H9 (cell line): ENCODE data around the gene KRTAP1-5. TPM values are rescaled to one million over a fixed set of nuclear protein-coding genes. Genes with fewer than 3 reads are reported as not detected.

Experiments
- DNase-seq: peaks from one replicate; pipeline ENCODE4 v3.0.0-alpha.2; 2017
- H2AFZ ChIP-seq: one replicate; pipeline ENCODE4 v1.6.1; 2013; ENCODE audit warnings: mild to moderate bottlenecking, low read length, control low read depth, moderate library complexity
- H2AK5ac ChIP-seq: 2 replicates; pipeline ENCODE4 v1.6.1; 2013; ENCODE audit warnings: low read length, control low read depth, mixed read lengths; ENCODE audit not compliant: insufficient read length
- H2BK120ac ChIP-seq: one replicate; pipeline ENCODE4 v1.6.1; 2013; ENCODE audit warnings: low read depth, mild to moderate bottlenecking, low read length, control low read depth, inconsistent platforms; ENCODE audit not compliant: poor library complexity, severe bottlenecking
- H2BK12ac ChIP-seq: 2 replicates; pipeline ENCODE4 v1.6.1; 2013; ENCODE audit warnings: low read length, control low read depth, mixed read lengths, low read depth; ENCODE audit not compliant: insufficient read length
- H2BK15ac ChIP-seq: 2 replicates; pipeline ENCODE4 v1.6.1; 2013; ENCODE audit warnings: low read depth, low read length, control low read depth
- H2BK20ac ChIP-seq: one replicate; pipeline ENCODE4 v1.6.1; 2013; ENCODE audit warnings: low read depth, mild to moderate bottlenecking, low read length, control low read depth, inconsistent platforms; ENCODE audit not compliant: poor library complexity, severe bottlenecking
- H2BK5ac ChIP-seq: 2 replicates; pipeline ENCODE4 v1.6.1; 2013; ENCODE audit warnings: low read length, control low read depth, mixed read lengths; ENCODE audit not compliant: insufficient read length
- H3K14ac ChIP-seq: 2 replicates; pipeline ENCODE4 v1.6.1; 2013; ENCODE audit warnings: low read length, control low read depth; ENCODE audit not compliant: insufficient read depth
- H3K18ac ChIP-seq: 2 replicates; pipeline ENCODE4 v1.6.1; 2013; ENCODE audit warnings: low read depth, mild to moderate bottlenecking, mixed read lengths, low read length, control low read depth; ENCODE audit not compliant: insufficient read length
- H3K23ac ChIP-seq: 2 replicates; pipeline ENCODE4 v1.6.1; 2013; ENCODE audit warnings: low read length, control low read depth, mixed read lengths, low read depth; ENCODE audit not compliant: insufficient read length
- H3K23me2 ChIP-seq: 2 replicates; pipeline ENCODE4 v1.6.1; 2013; ENCODE audit warnings: low read depth, mild to moderate bottlenecking, mixed read lengths, low read length, control low read depth; ENCODE audit not compliant: insufficient read length, poor library complexity, severe bottlenecking
- H3K27ac ChIP-seq: 2 replicates; pipeline ENCODE4 v1.5.1; 2013; ENCODE audit warnings: low read length, control low read depth, mixed read lengths, low read depth; ENCODE audit not compliant: insufficient read length
- H3K27me3 ChIP-seq: 2 replicates; pipeline ENCODE4 v1.6.1; 2013; ENCODE audit warnings: low read length, control low read depth, inconsistent platforms; ENCODE audit not compliant: insufficient read depth
- H3K4ac ChIP-seq: 2 replicates; pipeline ENCODE4 v1.6.1; 2013; ENCODE audit warnings: low read depth, mild to moderate bottlenecking, control low read depth, inconsistent platforms, low read length, moderate library complexity
- H3K4me1 ChIP-seq: 2 replicates; pipeline ENCODE4 v1.6.1; 2013; ENCODE audit warnings: low read length, control low read depth, inconsistent platforms; ENCODE audit not compliant: insufficient read depth
- H3K4me2 ChIP-seq: 2 replicates; pipeline ENCODE4 v1.6.1; 2013; ENCODE audit warnings: low read length, control low read depth, mixed read lengths; ENCODE audit not compliant: insufficient read length, insufficient read depth
- H3K56ac ChIP-seq: 2 replicates; pipeline ENCODE4 v1.6.1; 2013; ENCODE audit warnings: low read depth, mild to moderate bottlenecking, mixed read lengths, low read length, control low read depth; ENCODE audit not compliant: insufficient read length
- H3K79me1 ChIP-seq: 2 replicates; pipeline ENCODE4 v1.6.1; 2013; ENCODE audit warnings: low read depth, mild to moderate bottlenecking, moderate library complexity, low read length, control low read depth, inconsistent platforms; ENCODE audit not compliant: insufficient read depth, poor library complexity, severe bottlenecking
- H3K79me2 ChIP-seq: 2 replicates; pipeline ENCODE4 v1.6.1; 2013; ENCODE audit warnings: low read length, control low read depth, inconsistent platforms; ENCODE audit not compliant: insufficient read depth
- H3K9ac ChIP-seq: 2 replicates; pipeline ENCODE4 v1.6.1; 2013; ENCODE audit warnings: low read length, control low read depth, mixed read lengths; ENCODE audit not compliant: insufficient read length; ENCODE audit errors: extremely low read depth
- H3K9me3 ChIP-seq: one replicate; pipeline ENCODE4 v1.6.1; 2013; ENCODE audit warnings: low read depth, low read length, inconsistent platforms; ENCODE audit not compliant: control insufficient read depth
- H3T11ph ChIP-seq: one replicate; pipeline ENCODE4 v1.6.1; 2013; ENCODE audit warnings: mild to moderate bottlenecking, low read length, control low read depth, inconsistent platforms
- H4K20me1 ChIP-seq: one replicate; pipeline ENCODE4 v1.6.1; 2013; ENCODE audit not compliant: control insufficient read depth, insufficient read length, insufficient read depth
- H4K5ac ChIP-seq: 2 replicates; pipeline ENCODE4 v1.6.1; 2013; ENCODE audit warnings: low read depth, mild to moderate bottlenecking, mixed read lengths, low read length, control low read depth; ENCODE audit not compliant: insufficient read length
- H4K8ac ChIP-seq: replicated peaks from 2 replicates; pipeline ENCODE4 v1.6.1; 2013; ENCODE audit warnings: low read length, control low read depth, mixed read lengths, low read depth; ENCODE audit not compliant: insufficient read length
- H4K91ac ChIP-seq: 2 replicates; pipeline ENCODE4 v1.6.1; 2013; ENCODE audit warnings: low read depth, mild to moderate bottlenecking, moderate library complexity, mixed read lengths, low read length, control low read depth; ENCODE audit not compliant: insufficient read length
- H3K27ac Mint-ChIP-seq, 3 experiments: 2 replicates in 2 of 3; 3 replicates in 1 of 3; pipeline ENCODE4 v1.8.0; 2020 to 2021; ENCODE audit warnings: mixed read lengths in 3 of 3, mild to moderate bottlenecking in 1 of 3, moderate library complexity in 1 of 3
- H3K27me3 Mint-ChIP-seq: 2 replicates; pipeline ENCODE4 v1.8.0; 2021; ENCODE audit warnings: low read depth, mild to moderate bottlenecking, moderate library complexity, mixed read lengths
- H3K36me3 Mint-ChIP-seq, 3 experiments: 2 replicates in 2 of 3; 3 replicates in 1 of 3; pipeline ENCODE4 v1.8.0; 2020 to 2021; ENCODE audit warnings: low read depth in 3 of 3, mixed read lengths in 3 of 3; ENCODE audit not compliant: insufficient read depth in 1 of 3
- H3K4me1 Mint-ChIP-seq, 2 experiments: 2 replicates each; pipeline ENCODE4 v1.8.0; 2020; ENCODE audit warnings: mixed read lengths in 2 of 2
- H3K4me3 Mint-ChIP-seq, 2 experiments: 2 replicates in 1 of 2; 3 replicates in 1 of 2; pipeline ENCODE4 v1.8.0; 2020 to 2021; ENCODE audit warnings: mild to moderate bottlenecking in 2 of 2, mixed read lengths in 2 of 2, moderate library complexity in 1 of 2
- H3K9me3 Mint-ChIP-seq, 2 experiments: 2 replicates in 1 of 2; 3 replicates in 1 of 2; pipeline ENCODE4 v1.8.0; 2020; ENCODE audit warnings: mild to moderate bottlenecking in 2 of 2, mixed read lengths in 2 of 2, moderate library complexity in 1 of 2
- WGBS: extraction: QIAGEN DNeasy Blood & Tissue Kit; methylation state at CpG from one replicate; pipeline ENCODE4 v1.1.7; 2013; ENCODE audit warnings: missing lambda C conversion rate, low lambda C conversion rate, mixed read lengths; ENCODE audit not compliant: insufficient read length; ENCODE audit errors: extremely low coverage; 5-methylcytosine and 5-hydroxymethylcytosine counted together
- total RNA-seq: library from RNA; stranded (reverse); gene quantifications from 2 replicates; pipeline ENCODE4 v1.2.1, GENCODE V29; 2021
- TF ChIP-seq, protein P1 (sequence below): fragments of 200-600 bp; sonication (generic); conservative IDR thresholded peaks from 3 replicates; pipeline ENCODE4 v1.8.0; 2021; ENCODE audit warnings: antibody characterized with exemption, mild to moderate bottlenecking

Gene KRTAP1-5
- total RNA-seq, 1 experiment from 2014 or later = not detected

DNA sequence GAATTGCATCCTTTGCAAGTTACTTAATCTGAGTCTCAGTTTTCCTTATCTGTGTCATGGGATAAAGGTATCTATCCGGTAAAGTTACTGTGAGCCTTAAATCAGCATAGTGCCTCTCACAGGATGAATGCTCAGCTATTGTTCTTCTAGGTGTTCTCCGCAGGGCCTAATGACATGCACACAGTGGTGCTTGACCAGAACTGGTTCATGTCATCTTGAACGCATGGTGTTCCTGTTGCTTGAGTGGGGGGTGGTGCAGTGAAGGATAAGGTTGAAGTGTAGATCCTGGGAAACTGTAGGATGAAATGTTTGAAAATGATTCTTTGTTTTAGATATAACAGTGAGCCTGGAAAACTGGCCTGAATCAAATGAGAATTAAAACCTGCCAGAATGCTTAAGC is 46.9 kb downstream of the KRTAP1-5 start:
- no peak overlapping the region for H3K14ac ChIP-seq
- H2BK120ac ChIP-seq = no peak overlapping the region

More for the DNA sequence above, 46.9 kb downstream of the KRTAP1-5 start:
- no peak overlapping the region for H4K5ac ChIP-seq
- no peak overlapping the region for H3K56ac ChIP-seq
- Mint-ChIP-seq H3K27me3 (peaks cover 3% of the 10 kb centered on the region), H3K4me1 (peaks cover 11 to 14% of the 10 kb centered on the region in 2 experiments), H3K9me3 (no peaks in the 10 kb centered on the region), H3K36me3 (no peaks in the 10 kb centered on the region), H3K27ac (no peak overlapping the region), H3K4me3 (no peak overlapping the region; a peak in 1 of 5 replicates)
- H4K8ac ChIP-seq = no peak overlapping the region
- no peak overlapping the region for H2AFZ ChIP-seq
- TF ChIP-seq, protein P1, sequence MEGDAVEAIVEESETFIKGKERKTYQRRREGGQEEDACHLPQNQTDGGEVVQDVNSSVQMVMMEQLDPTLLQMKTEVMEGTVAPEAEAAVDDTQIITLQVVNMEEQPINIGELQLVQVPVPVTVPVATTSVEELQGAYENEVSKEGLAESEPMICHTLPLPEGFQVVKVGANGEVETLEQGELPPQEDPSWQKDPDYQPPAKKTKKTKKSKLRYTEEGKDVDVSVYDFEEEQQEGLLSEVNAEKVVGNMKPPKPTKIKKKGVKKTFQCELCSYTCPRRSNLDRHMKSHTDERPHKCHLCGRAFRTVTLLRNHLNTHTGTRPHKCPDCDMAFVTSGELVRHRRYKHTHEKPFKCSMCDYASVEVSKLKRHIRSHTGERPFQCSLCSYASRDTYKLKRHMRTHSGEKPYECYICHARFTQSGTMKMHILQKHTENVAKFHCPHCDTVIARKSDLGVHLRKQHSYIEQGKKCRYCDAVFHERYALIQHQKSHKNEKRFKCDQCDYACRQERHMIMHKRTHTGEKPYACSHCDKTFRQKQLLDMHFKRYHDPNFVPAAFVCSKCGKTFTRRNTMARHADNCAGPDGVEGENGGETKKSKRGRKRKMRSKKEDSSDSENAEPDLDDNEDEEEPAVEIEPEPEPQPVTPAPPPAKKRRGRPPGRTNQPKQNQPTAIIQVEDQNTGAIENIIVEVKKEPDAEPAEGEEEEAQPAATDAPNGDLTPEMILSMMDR = no peak
- DNase-seq = no peak
- no peaks in the 10 kb centered on the region for H3K79me1 ChIP-seq
- H2BK12ac ChIP-seq = no peak overlapping the region
- H3K79me2 ChIP-seq = no peaks in the 10 kb centered on the region
- no peak overlapping the region for H3K23ac ChIP-seq
- no peak overlapping the region for H3K4me2 ChIP-seq
- no peak overlapping the region for H2BK15ac ChIP-seq
- WGBS = no CpG with 5 or more reads among the region's 3 CpGs
- no peak overlapping the region for H2BK5ac ChIP-seq
- no peaks in the 10 kb centered on the region for H3K27me3 ChIP-seq
- no peak overlapping the region for H3T11ph ChIP-seq
- no peak overlapping the region for H4K91ac ChIP-seq
- H2BK20ac ChIP-seq = no peak overlapping the region
- no peaks in the 10 kb centered on the region for H3K9me3 ChIP-seq
- H3K4me1 ChIP-seq = no peaks in the 10 kb centered on the region; the same call in 1 of the 2 replicates
- H3K9ac ChIP-seq = no peak overlapping the region
- no peak overlapping the region for H2AK5ac ChIP-seq
- H3K23me2 ChIP-seq = no peaks in the 10 kb centered on the region
- H3K4ac ChIP-seq = no peak overlapping the region
- H3K27ac ChIP-seq = no peak overlapping the region
- H4K20me1 ChIP-seq = no peaks in the 10 kb centered on the region
- no peak overlapping the region for H3K18ac ChIP-seq
